HCT116 (cell line): ENCODE results near the gene SRGAP1. TPM values are rescaled to one million over a fixed set of nuclear protein-coding genes. Genes with fewer than 3 reads are reported as not detected.

Experiments used
- ATAC-seq: fragments of 200-7000 bp; cut with Tn5 transposase; 2 replicates; pipeline ENCODE4 v1.9.1; 2020; ENCODE audit warnings: mild to moderate bottlenecking, moderate library complexity
- BruUV-seq: library from RNA; stranded (reverse); fragments of 400-500 nt; replicated peaks from 2 replicates; lab custom pipeline; 2021; lab: Mats Ljungman, UMichigan
- CTCF ChIA-PET: fragments of 300-600 bp; sonication (Branson Sonifier 250); formaldehyde crosslinking; loops from one replicate; lab custom pipeline; 2021; ENCODE audit warnings: antibody characterized with exemption; lab: Charles Lee
- POLR2A ChIA-PET: fragments of 300-600, 350-600 bp; sonication (Branson Sonifier 250); formaldehyde crosslinking; loops from one replicate; lab custom pipeline; 2021; ENCODE audit warnings: antibody characterized with exemption; lab: Charles Lee
- RAD21 ChIA-PET, 2 experiments: fragments of 300-600 bp; sonication (Branson Sonifier 250); formaldehyde crosslinking; loops; one replicate each; lab custom pipeline; 2023; ENCODE audit warnings: low total read pairs in 2 of 2; ENCODE audit not compliant: uncharacterized antibody in 2 of 2, unreplicated experiment in 2 of 2, low non-redundant PET in 1 of 2; lab: Charles Lee
- DNase-seq: peaks from one replicate; pipeline ENCODE4 v3.0.0-alpha.2; 2010; ENCODE audit warnings: low read depth, low spot score
- H2AFZ ChIP-seq: fragments of 200-600 bp; shearing (Covaris generic), sonication (generic); 2 replicates; pipeline ENCODE4 v1.6.1; 2017; ENCODE audit warnings: low read depth, mixed run types, mixed read lengths, antibody characterized with exemption, low read length; ENCODE audit not compliant: poor library complexity, severe bottlenecking
- H3K27ac ChIP-seq: 2 replicates; pipeline ENCODE4 v1.5.1; 2012; ENCODE audit warnings: low read depth, low read length
- H3K27me3 ChIP-seq: fragments of 200-600 bp; sonication (generic); 2 replicates; pipeline ENCODE4 v1.6.1; 2016; ENCODE audit warnings: mixed run types, low read length, mixed read lengths; ENCODE audit not compliant: insufficient read depth
- H3K36me3 ChIP-seq, 2 experiments: fragments of 200-500 bp in 1 of 2; fragments of 200-600 bp in 1 of 2; sonication (Bioruptor generic) in 1 of 2; sonication (generic) in 1 of 2; 2 replicates each; pipeline versions ENCODE4 v1.5.1 to v1.6.1; 2014 to 2016; ENCODE audit warnings: low read length in 2 of 2, inconsistent platforms in 1 of 2, mixed read lengths in 1 of 2, mixed run types in 1 of 2; ENCODE audit not compliant: insufficient read depth in 2 of 2, control insufficient read depth in 1 of 2
- H3K4me1 ChIP-seq, 2 experiments: fragments of 200-600 bp in 1 of 2; sonication (generic) in 1 of 2; 2 replicates each; pipeline versions ENCODE4 v1.5.1 to v1.6.1; 2012 to 2017; ENCODE audit warnings: low read length in 2 of 2, inconsistent platforms in 1 of 2, mild to moderate bottlenecking in 1 of 2, mixed read lengths in 1 of 2, mixed run types in 1 of 2, moderate library complexity in 1 of 2; ENCODE audit not compliant: insufficient read depth in 2 of 2, control insufficient read depth in 1 of 2
- H3K4me2 ChIP-seq: fragments of 200-600 bp; sonication (generic); 2 replicates; pipeline ENCODE4 v1.6.1; 2017; ENCODE audit warnings: mixed run types, low read length, mixed read lengths
- H3K4me3 ChIP-seq, 2 experiments: fragments of 200-600 bp in 1 of 2; sonication (generic) in 1 of 2; replicated peaks in 1 of 2; 2 replicates each; pipeline ENCODE4 v1.5.1; 2011 to 2016; ENCODE audit warnings: low read length in 2 of 2, control low read depth in 1 of 2, low read depth in 1 of 2, mild to moderate bottlenecking in 1 of 2, mixed read lengths in 1 of 2, mixed run types in 1 of 2
- H3K79me2 ChIP-seq: fragments of 200-600 bp; sonication (generic); 2 replicates; pipeline ENCODE4 v1.6.1; 2017; ENCODE audit warnings: mild to moderate bottlenecking, mixed run types, low read length, moderate library complexity, mixed read lengths; ENCODE audit not compliant: insufficient read depth
- H3K9ac ChIP-seq: fragments of 200-600 bp; sonication (generic); 2 replicates; pipeline ENCODE4 v1.6.1; 2016; ENCODE audit warnings: low read length, mixed read lengths
- H3K9me2 ChIP-seq: fragments of 200-600 bp; sonication (generic), shearing (Covaris generic); 2 replicates; pipeline ENCODE4 v1.6.1; 2017; ENCODE audit warnings: mixed run types, mild to moderate bottlenecking, moderate library complexity; ENCODE audit not compliant: insufficient read depth
- H3K9me3 ChIP-seq, 2 experiments: fragments of 200-500 bp in 1 of 2; fragments of 200-600 bp in 1 of 2; sonication (Bioruptor generic) in 1 of 2; sonication (generic) in 1 of 2; 2 replicates each; pipeline ENCODE4 v1.6.1; 2014 to 2017; ENCODE audit warnings: low read length in 2 of 2, mixed read lengths in 2 of 2, inconsistent platforms in 1 of 2, low read depth in 1 of 2, mild to moderate bottlenecking in 1 of 2, mixed run types in 1 of 2, moderate library complexity in 1 of 2; ENCODE audit not compliant: control insufficient read depth in 1 of 2, insufficient read depth in 1 of 2
- H4K20me1 ChIP-seq: fragments of 200-600 bp; sonication (generic), shearing (Covaris generic); 2 replicates; pipeline ENCODE4 v1.6.1; 2017; ENCODE audit warnings: mixed run types, mild to moderate bottlenecking, moderate library complexity; ENCODE audit not compliant: insufficient read depth
- CBX3 ChIP-seq: IDR thresholded peaks from 2 replicates; pipeline ENCODE4 v1.6.1; 2012; ENCODE audit warnings: low read depth
- EGR1 ChIP-seq: IDR thresholded peaks from 2 replicates; pipeline ENCODE4 v1.6.1; 2012; ENCODE audit warnings: low read depth
- EZH2 ChIP-seq: fragments of 200-600 bp; sonication (generic); IDR thresholded peaks from 2 replicates; pipeline ENCODE4 v1.6.1; 2017; ENCODE audit warnings: antibody characterized with exemption, mixed run types
- FOSL1 ChIP-seq: IDR thresholded peaks from 2 replicates; pipeline ENCODE4 v1.6.1; 2012; ENCODE audit warnings: low read depth
- JUND ChIP-seq: IDR thresholded peaks from 2 replicates; pipeline ENCODE4 v1.6.1; 2012
- POLR2A ChIP-seq: IDR thresholded peaks from 2 replicates; pipeline ENCODE4 v1.7.0; 2011; ENCODE audit warnings: borderline replicate concordance; ENCODE audit not compliant: insufficient read depth, insufficient read length; ENCODE audit errors: extremely low read depth
- POLR2AphosphoS5 ChIP-seq: IDR thresholded peaks from 2 replicates; pipeline ENCODE4 v1.6.1; 2011; ENCODE audit warnings: mild to moderate bottlenecking, low read depth, low read length, moderate library complexity
- RAD21 ChIP-seq: IDR thresholded peaks from 2 replicates; pipeline ENCODE4 v1.6.1; 2012; ENCODE audit warnings: low read depth, mild to moderate bottlenecking
- SIN3A ChIP-seq: IDR thresholded peaks from 2 replicates; pipeline ENCODE4 v1.6.1; 2012; ENCODE audit warnings: low read depth
- SRF ChIP-seq: IDR thresholded peaks from 2 replicates; pipeline ENCODE4 v1.6.1; 2012; ENCODE audit warnings: low read depth
- TCF7L2 ChIP-seq: IDR thresholded peaks from 2 replicates; pipeline ENCODE4 v1.7.0; 2011; ENCODE audit warnings: borderline replicate concordance, inconsistent platforms; ENCODE audit not compliant: insufficient read depth, insufficient read length; ENCODE audit errors: extremely low read depth
- intact Hi-C: fragments of 100-400 bp; cut with micrococcal nuclease; formaldehyde crosslinking; loops from 2 replicates; pipeline ENCODE4 v1.10.0; 2022
- total RNA-seq: library from RNA; stranded (reverse); gene quantifications from one replicate; pipeline ENCODE4 v1.2.1, GENCODE V29; 2021; ENCODE audit not compliant: unreplicated experiment
- TF ChIP-seq, protein P1 (sequence below), 3 experiments: fragments of 200-600 bp in 1 of 3; sonication (generic) in 1 of 3; IDR thresholded peaks in 2 of 3; conservative IDR thresholded peaks in 1 of 3; 2 replicates each; pipeline ENCODE4 v1.5.1; 2012 to 2017; ENCODE audit warnings: low read depth in 2 of 3, low read length in 2 of 3, antibody characterized with exemption in 1 of 3, borderline replicate concordance in 1 of 3, control low read depth in 1 of 3, mild to moderate bottlenecking in 1 of 3, mixed read lengths in 1 of 3, mixed run types in 1 of 3, moderate library complexity in 1 of 3; ENCODE audit not compliant: insufficient read depth in 1 of 3
- TF ChIP-seq, protein P2 (sequence below): IDR thresholded peaks from 2 replicates; pipeline ENCODE4 v1.6.1; 2011; ENCODE audit warnings: mild to moderate bottlenecking, low read length, moderate library complexity; ENCODE audit not compliant: insufficient replicate concordance; ENCODE audit errors: extremely low read depth
- TF ChIP-seq, protein P3 (sequence below): IDR thresholded peaks from 2 replicates; pipeline ENCODE4 v1.6.1; 2012; ENCODE audit warnings: low read depth

Gene SRGAP1
- total RNA-seq, 1 experiment from 2014 or later = 16.6 TPM

DNA sequence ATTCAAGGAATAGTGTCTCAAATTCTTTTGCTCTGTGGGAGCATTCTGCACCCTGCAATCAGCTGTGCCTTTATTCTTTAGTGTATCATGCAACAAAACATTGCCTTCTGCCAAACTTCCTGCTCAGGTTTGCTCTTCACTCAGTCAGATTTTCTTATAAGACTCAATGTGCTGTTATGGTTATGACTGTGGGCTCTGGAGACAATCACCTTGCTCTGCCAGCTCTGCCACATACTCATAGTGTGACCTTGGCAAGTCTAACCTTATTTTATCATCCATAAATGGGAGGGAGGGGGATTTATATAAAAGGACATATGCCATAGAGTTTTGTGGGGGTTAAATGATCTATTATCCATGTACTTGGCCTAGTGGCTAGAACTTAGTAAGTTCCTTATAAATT lies 51.3 kb downstream of the SRGAP1 start (continued):
- TF ChIP-seq, protein P1, sequence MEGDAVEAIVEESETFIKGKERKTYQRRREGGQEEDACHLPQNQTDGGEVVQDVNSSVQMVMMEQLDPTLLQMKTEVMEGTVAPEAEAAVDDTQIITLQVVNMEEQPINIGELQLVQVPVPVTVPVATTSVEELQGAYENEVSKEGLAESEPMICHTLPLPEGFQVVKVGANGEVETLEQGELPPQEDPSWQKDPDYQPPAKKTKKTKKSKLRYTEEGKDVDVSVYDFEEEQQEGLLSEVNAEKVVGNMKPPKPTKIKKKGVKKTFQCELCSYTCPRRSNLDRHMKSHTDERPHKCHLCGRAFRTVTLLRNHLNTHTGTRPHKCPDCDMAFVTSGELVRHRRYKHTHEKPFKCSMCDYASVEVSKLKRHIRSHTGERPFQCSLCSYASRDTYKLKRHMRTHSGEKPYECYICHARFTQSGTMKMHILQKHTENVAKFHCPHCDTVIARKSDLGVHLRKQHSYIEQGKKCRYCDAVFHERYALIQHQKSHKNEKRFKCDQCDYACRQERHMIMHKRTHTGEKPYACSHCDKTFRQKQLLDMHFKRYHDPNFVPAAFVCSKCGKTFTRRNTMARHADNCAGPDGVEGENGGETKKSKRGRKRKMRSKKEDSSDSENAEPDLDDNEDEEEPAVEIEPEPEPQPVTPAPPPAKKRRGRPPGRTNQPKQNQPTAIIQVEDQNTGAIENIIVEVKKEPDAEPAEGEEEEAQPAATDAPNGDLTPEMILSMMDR (IDR thresholded peaks at IDR 0.05 in 2 of 3, conservative IDR thresholded peaks at IDR 0.05 in 1 of 3; ENCODE audit: borderline replicate concordance in 1 of 3, insufficient read depth in 1 of 3, low read depth in 2 of 3, low read length in 2 of 3) = no peak
- TF ChIP-seq EGR1 (no peak), POLR2AphosphoS5 (no peak), SRF (no peak), RAD21 (no peak)

DNA sequence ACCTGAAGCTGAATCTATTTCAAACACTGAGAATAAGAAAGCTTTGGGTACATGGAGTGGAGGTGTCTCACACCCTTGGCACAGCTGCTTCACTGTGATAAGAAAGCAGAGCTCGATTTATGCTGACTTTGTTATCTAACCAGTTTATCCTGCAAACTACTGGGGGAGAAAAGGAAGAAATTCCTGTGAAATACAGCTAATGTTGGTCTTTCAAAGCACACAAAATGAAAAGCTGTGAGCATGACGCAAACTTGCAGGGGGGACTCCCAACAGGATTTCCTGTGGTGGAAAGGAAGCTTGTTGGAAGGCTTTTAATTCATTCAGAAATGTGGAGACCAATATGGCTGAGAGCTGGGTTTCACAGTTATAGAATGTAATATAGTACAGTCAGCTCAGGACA lies 53.4 kb downstream of the SRGAP1 start:
- Histone ChIP-seq H4K20me1 (no peaks in the 10 kb centered on the region), H3K4me2 (no peak overlapping the region), H3K4me3 (no peak overlapping the region), H3K36me3 (0 out of 4 replicates have a peak, but pooled peaks cover 0 to 2% of the 10 kb centered on the region in 2 experiments), H3K27me3 (no peaks in the 10 kb centered on the region), H3K9ac (no peak overlapping the region), H3K9me3 (no peaks in the 10 kb centered on the region), H3K79me2 (peaks cover 63% of the 10 kb centered on the region), H3K9me2 (no peaks in the 10 kb centered on the region), H2AFZ (no peak overlapping the region), H3K27ac (no peak overlapping the region), H3K4me1 (peaks cover 0 to 7% of the 10 kb centered on the region in 2 experiments; a peak in 1 of 4 replicates)
- ATAC-seq (no peak), DNase-seq (no peak)
- POLR2A ChIA-PET = no interaction called here
- CTCF ChIA-PET = no interaction called here
- RAD21 ChIA-PET = no interaction called here
- TF ChIP-seq, protein P2, sequence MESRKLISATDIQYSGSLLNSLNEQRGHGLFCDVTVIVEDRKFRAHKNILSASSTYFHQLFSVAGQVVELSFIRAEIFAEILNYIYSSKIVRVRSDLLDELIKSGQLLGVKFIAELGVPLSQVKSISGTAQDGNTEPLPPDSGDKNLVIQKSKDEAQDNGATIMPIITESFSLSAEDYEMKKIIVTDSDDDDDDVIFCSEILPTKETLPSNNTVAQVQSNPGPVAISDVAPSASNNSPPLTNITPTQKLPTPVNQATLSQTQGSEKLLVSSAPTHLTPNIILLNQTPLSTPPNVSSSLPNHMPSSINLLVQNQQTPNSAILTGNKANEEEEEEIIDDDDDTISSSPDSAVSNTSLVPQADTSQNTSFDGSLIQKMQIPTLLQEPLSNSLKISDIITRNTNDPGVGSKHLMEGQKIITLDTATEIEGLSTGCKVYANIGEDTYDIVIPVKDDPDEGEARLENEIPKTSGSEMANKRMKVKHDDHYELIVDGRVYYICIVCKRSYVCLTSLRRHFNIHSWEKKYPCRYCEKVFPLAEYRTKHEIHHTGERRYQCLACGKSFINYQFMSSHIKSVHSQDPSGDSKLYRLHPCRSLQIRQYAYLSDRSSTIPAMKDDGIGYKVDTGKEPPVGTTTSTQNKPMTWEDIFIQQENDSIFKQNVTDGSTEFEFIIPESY = no peak
- TF ChIP-seq SIN3A (no peak), CBX3 (no peak), FOSL1 (no peak), POLR2A (no peak), JUND (no peak), SRF (no peak), EGR1 (no peak), EZH2 (no peak), TCF7L2 (no peak)
- TF ChIP-seq, protein P1 (IDR thresholded peaks at IDR 0.05 in 2 of 3, conservative IDR thresholded peaks at IDR 0.05 in 1 of 3; ENCODE audit: borderline replicate concordance in 1 of 3, insufficient read depth in 1 of 3, low read depth in 2 of 3, low read length in 2 of 3) = no peak
- TF ChIP-seq, protein P3, sequence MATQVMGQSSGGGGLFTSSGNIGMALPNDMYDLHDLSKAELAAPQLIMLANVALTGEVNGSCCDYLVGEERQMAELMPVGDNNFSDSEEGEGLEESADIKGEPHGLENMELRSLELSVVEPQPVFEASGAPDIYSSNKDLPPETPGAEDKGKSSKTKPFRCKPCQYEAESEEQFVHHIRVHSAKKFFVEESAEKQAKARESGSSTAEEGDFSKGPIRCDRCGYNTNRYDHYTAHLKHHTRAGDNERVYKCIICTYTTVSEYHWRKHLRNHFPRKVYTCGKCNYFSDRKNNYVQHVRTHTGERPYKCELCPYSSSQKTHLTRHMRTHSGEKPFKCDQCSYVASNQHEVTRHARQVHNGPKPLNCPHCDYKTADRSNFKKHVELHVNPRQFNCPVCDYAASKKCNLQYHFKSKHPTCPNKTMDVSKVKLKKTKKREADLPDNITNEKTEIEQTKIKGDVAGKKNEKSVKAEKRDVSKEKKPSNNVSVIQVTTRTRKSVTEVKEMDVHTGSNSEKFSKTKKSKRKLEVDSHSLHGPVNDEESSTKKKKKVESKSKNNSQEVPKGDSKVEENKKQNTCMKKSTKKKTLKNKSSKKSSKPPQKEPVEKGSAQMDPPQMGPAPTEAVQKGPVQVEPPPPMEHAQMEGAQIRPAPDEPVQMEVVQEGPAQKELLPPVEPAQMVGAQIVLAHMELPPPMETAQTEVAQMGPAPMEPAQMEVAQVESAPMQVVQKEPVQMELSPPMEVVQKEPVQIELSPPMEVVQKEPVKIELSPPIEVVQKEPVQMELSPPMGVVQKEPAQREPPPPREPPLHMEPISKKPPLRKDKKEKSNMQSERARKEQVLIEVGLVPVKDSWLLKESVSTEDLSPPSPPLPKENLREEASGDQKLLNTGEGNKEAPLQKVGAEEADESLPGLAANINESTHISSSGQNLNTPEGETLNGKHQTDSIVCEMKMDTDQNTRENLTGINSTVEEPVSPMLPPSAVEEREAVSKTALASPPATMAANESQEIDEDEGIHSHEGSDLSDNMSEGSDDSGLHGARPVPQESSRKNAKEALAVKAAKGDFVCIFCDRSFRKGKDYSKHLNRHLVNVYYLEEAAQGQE = no peak
- intact Hi-C loops = no loop called here
- no TSS peak for BruUV-seq
